Adrenal gland (tissue), 12 donors: ENCODE measurements around the gene OR1A2. TPM values are rescaled to one million over a fixed set of nuclear protein-coding genes. Genes with fewer than 3 reads are reported as not detected.
"Not testable (repeated sequence)": the region's sequence is repeated elsewhere in the genome, so short reads cannot be mapped to it uniquely, and the experiment has no call there.

Source experiments
- DNase-seq, 7 donors: peaks; one replicate each; pipeline ENCODE4 v3.0.0-alpha.2; 2019 to 2020
- H3K27ac ChIP-seq, 5 donors: fragments of 200-600 bp; sonication (generic) in 4 of 5; 1 replicate in 3 of 5; 2 replicates in 2 of 5; pipeline versions ENCODE4 v1.5.1 to v1.8.0; 2016 to 2020; ENCODE audit warnings: mild to moderate bottlenecking in 1 of 5
- H3K27me3 ChIP-seq: fragments of 200-600 bp; 2 replicates; pipeline ENCODE4 v1.8.0; 2021
- H3K36me3 ChIP-seq, 2 donors: fragments of 200-600 bp; replicated peaks in 1 of 2; 1 replicate in 1 of 2; 2 replicates in 1 of 2; pipeline versions ENCODE4 v1.5.1 to v1.8.0; 2018 to 2022
- H3K4me1 ChIP-seq, 2 donors: fragments of 200-600 bp; replicated peaks in 1 of 2; 1 replicate in 1 of 2; 2 replicates in 1 of 2; pipeline versions ENCODE4 v1.5.1 to v1.8.0; 2018 to 2021
- H3K4me3 ChIP-seq, 4 donors: fragments of 200-600 bp; sonication (generic) in 3 of 4; one replicate each; pipeline ENCODE4 v1.5.1; 2016 to 2018
- H3K9me3 ChIP-seq, 3 donors: fragments of 200-600 bp; sonication (generic) in 1 of 3; replicated peaks in 1 of 3; 1 replicate in 2 of 3; 2 replicates in 1 of 3; pipeline versions ENCODE4 v1.5.1 to v1.8.0; 2016 to 2021
- CTCF ChIP-seq, 6 experiments: fragments of 450-650 bp in 4 of 6; fragments of 200-600 bp in 2 of 6; sonication (generic) in 1 of 6; IDR thresholded peaks; 1 replicate in 5 of 6; 2 replicates in 1 of 6; pipeline versions ENCODE4 v1.5.1 to v1.8.0; 2016 to 2021; ENCODE audit warnings: antibody characterized with exemption in 6 of 6, mild to moderate bottlenecking in 2 of 6, moderate library complexity in 1 of 6
- POLR2A ChIP-seq, 2 donors: fragments of 450-650 bp; IDR thresholded peaks; one replicate each; pipeline ENCODE4 v1.6.1; 2017; ENCODE audit warnings: antibody characterized with exemption in 2 of 2, mild to moderate bottlenecking in 2 of 2, moderate library complexity in 1 of 2
- WGBS, 4 donors: extraction: QIAGEN DNeasy Blood & Tissue Kit in 2 of 4; methylation state at CpG; one replicate each; pipeline versions ENCODE4 v1.1.5 to v1.1.7; 2013 to 2017; 5-methylcytosine and 5-hydroxymethylcytosine counted together
- intact Hi-C, 2 donors: fragments of 100-400 bp; cut with DNase I; formaldehyde crosslinking; loops; one replicate each; pipeline versions ENCODE4 v1.14.1 to v1.15.0; 2022 to 2023
- polyA plus RNA-seq, 3 donors: library from polyadenylated mRNA; stranded (reverse); fragments of 200-250 nt in 2 of 3; fragments of 350-450 nt in 1 of 3; fragmentation: Illumina TruSeq in 1 of 3; extraction: RNeasy Lipid Tissue Mini Kit (QIAGEN cat#74804) in 1 of 3; gene quantifications; one replicate each; pipeline ENCODE4 v1.2.3, GENCODE V29; 2013 to 2014
- total RNA-seq, 9 donors: library from RNA; depleted of rRNA in 4 of 9; stranded (reverse); fragments of >200 nt in 4 of 9; fragments of 120-200 nt in 1 of 9; fragmentation: NEBNext Ultra II Directional in 1 of 9; extraction: Animal tissue kit (Norgen Biotek cat#: 25700) in 1 of 9; gene quantifications; one replicate each; pipeline versions ENCODE4 v1.1.0 to v1.2.4, GENCODE V29; 2013 to 2023
- donor health status: healthy with polysubstance abuse.
- donor health status: Bipolar disorder and iron deficiency.
- donor health status: DM: yes; HTN: yes; CAD: no.
- donor health status: DM: no; HTN: no; CAD: no.
- donor health status: DM: no; HTN: no; CAD: no.
- donor health status: DM: yes; HTN: yes; CAD: no.

Gene OR1A2
- total and polyA plus RNA-seq, 12 donors = not detected

- no peak within 1 kb of the TSS for H3K4me3 ChIP-seq
- TF ChIP-seq CTCF (IDR thresholded peaks at IDR 0.05) (no peak), POLR2A (IDR thresholded peaks at IDR 0.05) (no peak)
Measured at GRCh38 chr17:3207367-3207766, 10.0 kb downstream of the OR1A2 start, which contains the start of gene OR1A1. OR1A1 (plus strand) TSS chr17:3207667; CDS start chr17:3215621, 7,954 bp downstream.

GRCh38 chr17:3208484-3208883 is 11.2 kb downstream of the OR1A2 start:
- Histone ChIP-seq H3K4me3 (no peak overlapping the region), H3K4me1 (no peaks in the 10 kb centered on the region), H3K27me3 (no peaks in the 10 kb centered on the region), H3K27ac (no peak overlapping the region), H3K9me3 (no peaks in the 10 kb centered on the region), H3K36me3 (no peaks in the 10 kb centered on the region)
- WGBS, 4 donors = 82 to 88% (median 85%) methylated on average over 6 of the region's 6 CpGs
- intact Hi-C loops = no loop called here
- no peak for TF ChIP-seq POLR2A (IDR thresholded peaks at IDR 0.05)
- TF ChIP-seq CTCF (IDR thresholded peaks at IDR 0.05) = no peak
- no peak for DNase-seq

More at GRCh38 chr17:3207367-3207766, 10.0 kb downstream of the OR1A2 start, which contains the start of gene OR1A1:
- peaks cover 0 to 5% (median 0%) of the 10 kb centered on the region in 3 donors for H3K9me3 ChIP-seq
- WGBS, 4 donors = 51 to 83% (median 58%) methylated on average over 3 to 7 of the region's 7 CpGs
- no peaks in the 10 kb centered on the region for H3K4me1 ChIP-seq
- intact Hi-C loops = no loop called here
- no peak for DNase-seq
- no peaks in the 10 kb centered on the region for H3K27me3 ChIP-seq
- H3K27ac ChIP-seq = no peak within 1 kb of the TSS
- H3K36me3 ChIP-seq = no peaks in the 10 kb centered on the region

GRCh38 chr17:3213001-3213400 is 15.7 kb downstream of the OR1A2 start:
- H3K9me3 ChIP-seq = no peaks in the 10 kb centered on the region
- H3K4me1 ChIP-seq = no peaks in the 10 kb centered on the region
- H3K27ac ChIP-seq = no peak overlapping the region
- intact Hi-C loops = no loop called here
- no peak for DNase-seq
- no peaks in the 10 kb centered on the region for H3K36me3 ChIP-seq
- H3K27me3 ChIP-seq = no peaks in the 10 kb centered on the region
- 71 to 75% (median 72%) methylated on average over 3 of the region's 3 CpGs for WGBS, 4 donors
- no peak overlapping the region for H3K4me3 ChIP-seq
- TF ChIP-seq CTCF (IDR thresholded peaks at IDR 0.05) (no peak), POLR2A (IDR thresholded peaks at IDR 0.05) (no peak)

GRCh38 chr17:3213587-3213986 is 16.3 kb downstream of the OR1A2 start:
- 55 to 58% (median 57%) methylated on average over 6 of the region's 6 CpGs for WGBS, 4 donors
- no peak for DNase-seq
- intact Hi-C loops = no loop called here
- Histone ChIP-seq H3K4me1 (no peaks in the 10 kb centered on the region), H3K9me3 (no peaks in the 10 kb centered on the region), H3K36me3 (no peaks in the 10 kb centered on the region), H3K4me3 (no peak overlapping the region), H3K27ac (no peak overlapping the region), H3K27me3 (no peaks in the 10 kb centered on the region)
- no peak for TF ChIP-seq CTCF (IDR thresholded peaks at IDR 0.05)
- TF ChIP-seq POLR2A (IDR thresholded peaks at IDR 0.05) = no peak

GRCh38 chr17:3219978-3220377 is 22.7 kb downstream of the OR1A2 start:
- H3K4me3 ChIP-seq, intact Hi-C loops, H3K9me3 ChIP-seq, H3K36me3 ChIP-seq, H3K27ac ChIP-seq, DNase-seq, H3K27me3 ChIP-seq, H3K4me1 ChIP-seq: not testable (repeated sequence)
- 55 to 66% (median 59%) methylated on average over 3 of the region's 3 CpGs for WGBS, 4 donors
